ENCODE measurements around the gene ZC3H18.
"Not testable (repeated sequence)": the region's sequence is repeated elsewhere in the genome, so short reads cannot be mapped to it uniquely, and the experiment has no call there.

The ZC3H18 gene

GRCh38 chr16:88606148-88606757, 36.0 kb downstream of the ZC3H18 start:
- no peak for DNase-seq (ENCODE audit: low read depth)

- no peak for DNase-seq (ENCODE audit: low read depth)
Measured at GRCh38 chr16:88608076-88608475, 37.9 kb downstream of the ZC3H18 start.

- not testable (repeated sequence) for DNase-seq (ENCODE audit: low read depth)
Measured at GRCh38 chr16:88609426-88609825, 39.2 kb downstream of the ZC3H18 start.

- no peak for DNase-seq (ENCODE audit: low read depth)
Measured at GRCh38 chr16:88610080-88610479, 39.9 kb downstream of the ZC3H18 start.

- DNase-seq (ENCODE audit: low read depth): no peak
Measured at GRCh38 chr16:88610909-88611812, 41.0 kb downstream of the ZC3H18 start.

GRCh38 chr16:88613293-88613692, 43.1 kb downstream of the ZC3H18 start:
- no peak for DNase-seq (ENCODE audit: low read depth)

- peak; percentile 13 for DNase-seq (ENCODE audit: low read depth)
Measured at GRCh38 chr16:88613911-88614817, 44.0 kb downstream of the ZC3H18 start.

GRCh38 chr16:88614818-88615580, 44.8 kb downstream of the ZC3H18 start:
- DNase-seq (ENCODE audit: low read depth): no peak

GRCh38 chr16:88616320-88616719, 46.1 kb downstream of the ZC3H18 start:
- no peak for DNase-seq (ENCODE audit: low read depth)

- DNase-seq (ENCODE audit: low read depth): no peak
Measured at GRCh38 chr16:88616736-88617135, 46.5 kb downstream of the ZC3H18 start.

GRCh38 chr16:88617268-88618031, 47.2 kb downstream of the ZC3H18 start:
- peak; percentile 43 for DNase-seq (ENCODE audit: low read depth)

- DNase-seq (ENCODE audit: low read depth): no peak
Measured at GRCh38 chr16:88618182-88618955, 48.2 kb downstream of the ZC3H18 start.

GRCh38 chr16:88618956-88619667, 48.9 kb downstream of the ZC3H18 start:
- no peak for DNase-seq (ENCODE audit: low read depth)

- DNase-seq (ENCODE audit: low read depth): no peak
Measured at GRCh38 chr16:88619859-88620815, 49.9 kb downstream of the ZC3H18 start.

- DNase-seq (ENCODE audit: low read depth): no peak
Measured at GRCh38 chr16:88622125-88622524, 51.9 kb downstream of the ZC3H18 start.

- DNase-seq (ENCODE audit: low read depth): no peak
Measured at GRCh38 chr16:88622866-88623265, 52.7 kb downstream of the ZC3H18 start.

GRCh38 chr16:88623858-88624257, 53.7 kb downstream of the ZC3H18 start:
- no peak for DNase-seq (ENCODE audit: low read depth)

- no peak for DNase-seq (ENCODE audit: low read depth)
Measured at GRCh38 chr16:88624481-88624880, 54.3 kb downstream of the ZC3H18 start.
